Measurements from ENCODE around the gene CHORDC1.
"Not testable (repeated sequence)": the region's sequence is repeated elsewhere in the genome, so short reads cannot be mapped to it uniquely, and the experiment has no call there.

Gene CHORDC1

GRCh38 chr11:90222459-90223247 is at the start of gene CHORDC1:
Gene CHORDC1, minus strand, starts transcription at chr11:90223049. Its CDS starts 95 bp downstream, at chr11:90222954.
- DNase-seq (ENCODE audit: low read depth, low spot score) = peak; percentile 73

GRCh38 chr11:90257158-90257525 is 34.3 kb upstream of the CHORDC1 start:
- DNase-seq (ENCODE audit: low read depth, low spot score) = no peak

DNA sequence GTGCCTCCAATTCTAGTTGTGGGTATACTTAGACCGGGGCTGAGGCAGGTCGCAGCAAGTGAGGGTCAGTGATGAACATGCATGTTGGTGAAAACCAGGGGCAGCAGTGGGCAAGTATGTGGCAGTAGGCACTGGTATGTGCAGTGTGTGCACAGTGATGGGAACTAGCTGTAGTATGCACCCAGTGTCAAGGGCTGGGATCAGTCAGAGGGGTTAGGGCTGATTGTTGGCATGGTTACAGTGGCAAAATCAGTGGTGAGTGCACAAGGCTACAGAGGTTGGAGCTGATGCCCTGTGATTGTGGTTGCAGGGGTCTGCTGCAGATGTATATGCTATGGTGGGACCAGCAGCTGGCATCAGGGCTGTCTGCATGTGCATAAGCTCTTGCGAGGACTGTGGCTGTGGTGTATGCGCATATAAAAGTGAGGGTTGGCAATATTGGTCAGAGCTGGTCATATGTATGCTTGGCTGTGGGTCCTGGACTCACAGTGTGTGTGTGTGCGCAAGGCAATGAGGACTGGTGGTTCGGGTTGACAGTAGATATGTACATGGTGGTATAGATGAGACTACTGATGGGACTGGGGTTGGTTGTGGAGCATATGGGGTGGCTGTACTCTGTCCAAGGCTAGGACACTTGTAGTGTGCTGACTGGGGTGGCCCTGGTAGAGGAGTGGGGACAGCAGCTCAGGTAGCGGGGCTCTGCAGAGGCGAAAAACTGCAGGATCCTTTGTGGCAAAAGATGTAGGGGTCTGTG is 33.7 kb upstream of the CHORDC1 start:
- DNase-seq (ENCODE audit: low read depth, low spot score) = no peak

GRCh38 chr11:90254065-90254464 is 31.2 kb upstream of the CHORDC1 start:
- no peak for DNase-seq (ENCODE audit: low read depth, low spot score)

DNA sequence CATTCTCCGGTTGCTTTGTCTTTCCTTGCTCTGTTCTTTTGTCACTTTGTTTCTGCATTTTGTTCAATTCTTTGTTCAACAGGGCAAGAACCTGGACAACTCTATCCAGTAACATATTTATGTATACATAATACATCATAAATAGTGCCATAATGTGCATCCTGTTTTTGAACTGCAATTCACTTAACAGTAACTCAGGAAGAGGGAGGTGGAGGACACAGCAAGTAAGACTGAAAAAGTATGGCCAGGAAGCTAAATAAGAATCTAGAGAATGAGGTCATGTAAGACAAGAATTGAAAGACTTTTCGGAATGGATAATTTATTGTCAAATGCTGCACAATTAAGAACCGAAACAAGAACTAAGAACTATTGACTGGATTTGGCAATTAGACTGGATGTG is 29.2 kb upstream of the CHORDC1 start:
- DNase-seq (ENCODE audit: low read depth, low spot score) = no peak

DNA sequence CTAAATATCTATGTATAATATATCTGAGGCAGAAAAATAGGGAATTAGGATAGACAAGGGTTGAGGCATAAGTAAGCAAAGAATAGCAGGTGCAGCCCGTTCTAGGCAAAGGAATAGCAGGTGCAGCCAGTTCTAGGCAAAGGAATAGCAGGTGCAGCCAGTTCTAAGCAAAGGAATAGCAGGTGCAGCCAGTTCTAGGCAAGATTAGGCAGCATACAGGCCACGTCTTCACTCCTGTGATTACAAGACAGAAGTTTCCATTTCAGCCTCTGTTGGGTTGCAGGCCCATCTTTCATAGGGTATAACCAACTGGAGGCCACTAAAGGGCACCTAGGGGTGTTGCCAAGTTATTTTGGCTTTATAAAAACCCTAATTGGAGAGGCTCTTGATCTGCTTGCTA is 28.8 kb upstream of the CHORDC1 start:
- DNase-seq (ENCODE audit: low read depth, low spot score) = no peak

DNA sequence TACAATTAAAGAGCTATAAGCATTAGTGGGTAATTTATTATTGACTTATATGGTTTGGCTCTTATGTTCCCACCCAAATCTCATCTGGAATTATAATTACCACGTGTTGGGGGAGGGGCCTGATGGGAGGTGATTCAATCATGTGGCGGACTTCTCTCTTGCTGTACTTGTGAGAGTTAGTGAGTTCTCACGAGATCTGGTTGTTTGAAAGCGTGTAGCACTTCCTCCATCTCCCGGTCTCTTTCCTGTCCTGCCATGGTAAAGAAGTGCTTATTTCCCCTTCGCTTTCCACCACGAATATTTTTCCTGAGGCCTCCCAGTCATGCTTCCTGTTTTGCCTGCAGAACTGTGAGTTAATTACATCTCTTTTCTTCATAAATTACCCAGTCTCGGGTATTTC is 28.1 kb upstream of the CHORDC1 start:
- DNase-seq (ENCODE audit: low read depth, low spot score) = no peak

DNA sequence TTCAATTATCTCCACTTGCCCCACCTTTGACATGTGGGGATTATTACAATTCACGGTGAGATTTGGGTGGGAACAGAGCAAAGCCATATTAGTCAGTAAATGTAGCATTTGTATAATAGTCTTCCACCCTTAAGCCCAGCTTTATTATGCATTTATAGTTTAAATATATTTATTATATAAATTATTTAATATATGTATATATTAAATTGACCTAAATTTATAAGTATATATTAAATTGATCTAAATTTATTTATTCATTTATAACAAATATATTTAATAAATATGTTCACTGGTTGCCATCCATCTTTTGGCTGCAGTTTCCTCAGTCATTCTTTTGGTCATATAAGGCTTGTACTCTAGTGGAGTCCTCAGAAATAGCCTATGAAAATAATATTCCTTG is 23.6 kb upstream of the CHORDC1 start:
- no peak for DNase-seq (ENCODE audit: low read depth, low spot score)

DNA sequence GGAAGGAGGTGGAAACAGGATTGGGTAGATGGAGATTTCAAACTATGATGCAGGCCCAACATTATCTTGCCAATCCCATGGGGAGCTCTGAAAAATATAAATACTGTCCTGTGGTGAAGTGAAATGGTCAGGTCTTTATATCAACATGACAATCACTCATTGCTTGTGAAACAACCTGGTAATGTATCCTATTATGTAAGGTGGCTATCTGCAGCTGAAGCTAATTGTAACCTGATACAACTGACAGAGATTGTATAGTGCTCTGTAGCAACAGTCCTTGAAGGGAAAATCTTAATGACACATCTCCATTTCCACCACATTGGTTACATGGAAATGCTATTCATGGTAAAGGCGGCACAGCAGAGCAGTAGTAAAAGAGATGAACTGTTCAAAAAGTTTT is 20.7 kb upstream of the CHORDC1 start:
- DNase-seq (ENCODE audit: low read depth, low spot score) = no peak

DNA sequence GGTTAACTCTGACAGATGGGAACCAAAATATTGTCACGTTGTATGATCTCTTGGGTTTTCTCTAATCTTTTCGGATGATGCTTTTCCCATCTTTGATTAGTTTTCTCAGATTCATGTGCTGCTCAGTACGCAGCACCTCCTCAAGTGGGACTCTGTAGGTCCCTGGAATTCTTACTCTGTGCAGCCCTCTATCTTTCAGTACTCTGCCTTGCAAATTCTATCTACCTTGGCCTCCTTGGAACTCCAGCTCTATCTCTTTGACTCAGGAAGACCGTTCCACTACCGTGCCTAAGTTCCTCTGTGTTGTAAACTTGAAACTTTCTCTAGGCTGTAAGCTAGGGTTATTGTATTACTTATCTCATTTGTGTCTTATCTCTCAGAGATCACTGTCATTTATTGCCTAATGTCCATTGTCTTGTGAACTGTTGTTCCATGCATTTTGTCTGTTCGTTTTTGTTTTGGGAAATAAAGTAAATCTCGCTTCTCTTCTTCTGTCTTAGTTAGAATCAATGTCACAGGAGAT is 20.1 kb upstream of the CHORDC1 start:
- no peak for DNase-seq (ENCODE audit: low read depth, low spot score)

DNA sequence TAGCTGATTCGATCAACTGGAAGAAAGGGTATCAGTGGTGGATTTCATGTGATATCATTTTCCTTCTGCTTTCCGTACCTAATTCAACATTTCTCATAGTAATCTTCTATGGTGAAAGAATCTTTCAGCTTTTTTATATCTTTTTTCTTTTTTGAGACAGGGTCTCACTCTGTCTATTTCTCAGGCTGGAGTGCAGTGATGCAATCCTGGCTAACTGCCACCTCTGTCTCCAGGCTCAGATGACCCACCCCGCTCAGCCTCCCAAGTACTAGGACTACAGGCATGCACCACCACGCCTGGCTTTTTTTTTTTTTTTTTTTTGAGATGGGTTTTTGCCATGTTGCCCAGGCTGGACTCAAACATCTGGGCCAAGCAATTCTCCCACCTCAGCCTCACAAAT is 18.6 kb upstream of the CHORDC1 start:
- no peak for DNase-seq (ENCODE audit: low read depth, low spot score)

GRCh38 chr11:90239967-90240636 is 17.3 kb upstream of the CHORDC1 start:
- DNase-seq (ENCODE audit: low read depth, low spot score) = not testable (repeated sequence)

GRCh38 chr11:90237004-90237403 is 14.2 kb upstream of the CHORDC1 start:
- no peak for DNase-seq (ENCODE audit: low read depth, low spot score)

- DNase-seq (ENCODE audit: low read depth, low spot score) = no peak
Measured at GRCh38 chr11:90235526-90235925, 12.7 kb upstream of the CHORDC1 start.

DNA sequence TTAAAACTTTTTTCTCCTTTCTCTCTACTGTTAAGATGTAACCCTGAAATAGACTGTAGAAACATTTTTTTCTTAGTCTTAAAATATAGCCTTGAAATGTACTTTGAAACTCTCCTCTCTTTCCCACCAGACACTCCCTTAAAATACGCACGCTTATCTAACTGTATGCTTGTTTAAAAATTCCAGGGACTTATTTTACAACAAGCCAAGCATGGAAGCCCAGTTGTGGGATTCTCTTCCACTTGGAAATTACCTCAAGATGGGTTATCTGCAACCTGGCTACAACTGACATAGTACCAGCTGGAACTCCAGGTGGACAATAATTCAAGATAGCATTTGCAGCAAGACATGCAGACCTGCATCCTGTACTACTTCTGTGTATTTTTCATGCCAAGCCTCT is 12.1 kb upstream of the CHORDC1 start:
- DNase-seq (ENCODE audit: low read depth, low spot score) = no peak

GRCh38 chr11:90229791-90230190 is 6.9 kb upstream of the CHORDC1 start:
- no peak for DNase-seq (ENCODE audit: low read depth, low spot score)

- DNase-seq (ENCODE audit: low read depth, low spot score) = no peak
Measured at GRCh38 chr11:90228056-90228455, 5.2 kb upstream of the CHORDC1 start.

- DNase-seq (ENCODE audit: low read depth, low spot score) = no peak
Measured at GRCh38 chr11:90223248-90223585, 368 bp upstream of the CHORDC1 start.

DNA sequence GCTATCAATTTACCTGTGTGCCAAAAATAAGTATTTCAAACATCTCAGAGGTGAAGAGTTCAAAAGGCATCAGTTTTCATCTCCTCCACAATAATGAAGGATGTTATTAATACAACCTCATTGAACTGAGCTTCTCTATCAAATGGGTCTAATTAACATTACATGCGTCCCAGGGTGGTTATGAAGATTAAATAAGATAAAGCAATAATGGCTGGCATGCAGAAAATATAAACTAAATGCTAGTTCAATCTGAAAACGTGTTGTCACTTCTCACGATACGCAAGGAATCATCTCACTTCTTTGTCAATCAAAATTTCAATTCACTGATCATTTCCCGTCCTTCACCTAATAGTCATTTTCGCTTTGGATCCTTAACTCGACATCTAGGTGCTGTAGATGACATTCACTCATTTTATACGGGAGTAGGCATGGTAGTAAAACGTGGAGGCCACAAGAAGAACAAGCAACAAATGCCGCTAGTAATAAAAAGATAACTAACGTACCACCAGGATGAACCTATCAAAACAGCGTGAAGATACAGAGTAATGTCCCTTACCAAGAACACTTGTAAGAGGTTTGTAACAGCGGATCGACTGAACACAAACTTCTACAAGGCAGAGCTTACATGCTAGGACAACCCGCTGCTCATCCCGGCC is 918 bp downstream of the CHORDC1 start:
- DNase-seq (ENCODE audit: low read depth, low spot score) = no peak

- DNase-seq (ENCODE audit: low read depth, low spot score) = no peak
Measured at GRCh38 chr11:90220391-90220790, 2.5 kb downstream of the CHORDC1 start.

GRCh38 chr11:90219438-90219837 is 3.4 kb downstream of the CHORDC1 start:
- no peak for DNase-seq (ENCODE audit: low read depth, low spot score)

DNA sequence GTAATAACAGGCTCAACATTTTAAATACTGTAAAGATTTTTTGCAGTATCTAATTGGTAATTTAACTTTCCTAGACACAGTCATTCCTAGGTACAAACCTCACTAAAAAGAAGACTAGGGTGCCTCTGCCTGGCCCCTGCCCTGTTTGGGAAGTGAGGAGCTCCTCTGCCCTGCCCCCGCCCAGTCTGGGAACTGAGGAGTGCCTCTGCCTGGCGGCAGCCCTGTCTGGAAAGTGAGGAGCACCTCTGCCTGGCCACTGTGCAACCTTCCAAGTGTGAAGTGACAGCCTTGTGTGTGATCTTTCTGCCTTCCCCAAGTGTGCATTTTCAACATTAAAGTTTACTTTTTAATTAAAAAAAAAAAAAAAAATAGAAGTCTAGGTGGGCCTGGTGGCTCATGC is 4.2 kb downstream of the CHORDC1 start:
- DNase-seq (ENCODE audit: low read depth, low spot score) = no peak
